ENCODE measurements around the gene PRXL2C.

Gene PRXL2C

GRCh38 chr9:96655198-96655851 lies at the start of gene PRXL2C:
Gene PRXL2C (minus strand): TSS chr9:96655317. CDS start chr9:96655281, 36 bp downstream.
- TF ChIP-seq GATA3 (IDR thresholded peaks at IDR 0.05; ENCODE audit: low read depth, low read length) (no peak), GATA2 (IDR thresholded peaks at IDR 0.05; ENCODE audit: low read depth, low read length) (no peak)

- no peak for TF ChIP-seq GATA3 (IDR thresholded peaks at IDR 0.05; ENCODE audit: low read depth, low read length)
- TF ChIP-seq GATA2 (IDR thresholded peaks at IDR 0.05; ENCODE audit: low read depth, low read length) = no peak
Observed at GRCh38 chr9:96691326-96691725, 36.2 kb upstream of the PRXL2C start.

GRCh38 chr9:96688745-96689464 lies 33.8 kb upstream of the PRXL2C start:
- TF ChIP-seq GATA3 (IDR thresholded peaks at IDR 0.05; ENCODE audit: low read depth, low read length) (no peak), GATA2 (IDR thresholded peaks at IDR 0.05; ENCODE audit: low read depth, low read length) (no peak)

GRCh38 chr9:96688187-96688586 lies 33.1 kb upstream of the PRXL2C start:
- TF ChIP-seq GATA2 (IDR thresholded peaks at IDR 0.05; ENCODE audit: low read depth, low read length) (no peak), GATA3 (IDR thresholded peaks at IDR 0.05; ENCODE audit: low read depth, low read length) (no peak)

- TF ChIP-seq GATA2 (IDR thresholded peaks at IDR 0.05; ENCODE audit: low read depth, low read length) (no peak), GATA3 (IDR thresholded peaks at IDR 0.05; ENCODE audit: low read depth, low read length) (no peak)
Observed at GRCh38 chr9:96686638-96687335, 31.7 kb upstream of the PRXL2C start.

- peak; percentile 36; the same call in 1 of the 2 replicates for TF ChIP-seq GATA2 (IDR thresholded peaks at IDR 0.05; ENCODE audit: low read depth, low read length)
- TF ChIP-seq GATA3 (IDR thresholded peaks at IDR 0.05; ENCODE audit: low read depth, low read length) = peak; percentile 67
Observed at GRCh38 chr9:96680812-96681499, 25.8 kb upstream of the PRXL2C start.

GRCh38 chr9:96674906-96675538 lies 19.9 kb upstream of the PRXL2C start:
- TF ChIP-seq GATA3 (IDR thresholded peaks at IDR 0.05; ENCODE audit: low read depth, low read length) (no peak), GATA2 (IDR thresholded peaks at IDR 0.05; ENCODE audit: low read depth, low read length) (no peak)

- TF ChIP-seq GATA3 (IDR thresholded peaks at IDR 0.05; ENCODE audit: low read depth, low read length) = no peak
- no peak for TF ChIP-seq GATA2 (IDR thresholded peaks at IDR 0.05; ENCODE audit: low read depth, low read length)
Observed at GRCh38 chr9:96668868-96669534, 13.9 kb upstream of the PRXL2C start.

GRCh38 chr9:96667363-96667728 lies 12.2 kb upstream of the PRXL2C start:
- TF ChIP-seq GATA3 (IDR thresholded peaks at IDR 0.05; ENCODE audit: low read depth, low read length) = no peak
- TF ChIP-seq GATA2 (IDR thresholded peaks at IDR 0.05; ENCODE audit: low read depth, low read length) = no peak

GRCh38 chr9:96665789-96666188 lies 10.7 kb upstream of the PRXL2C start:
- TF ChIP-seq GATA3 (IDR thresholded peaks at IDR 0.05; ENCODE audit: low read depth, low read length) (no peak), GATA2 (IDR thresholded peaks at IDR 0.05; ENCODE audit: low read depth, low read length) (no peak)

GRCh38 chr9:96663506-96664120 lies 8.5 kb upstream of the PRXL2C start:
- TF ChIP-seq GATA3 (IDR thresholded peaks at IDR 0.05; ENCODE audit: low read depth, low read length) (no peak), GATA2 (IDR thresholded peaks at IDR 0.05; ENCODE audit: low read depth, low read length) (no peak)

- TF ChIP-seq GATA3 (IDR thresholded peaks at IDR 0.05; ENCODE audit: low read depth, low read length) (no peak), GATA2 (IDR thresholded peaks at IDR 0.05; ENCODE audit: low read depth, low read length) (no peak)
Observed at GRCh38 chr9:96661711-96662110, 6.6 kb upstream of the PRXL2C start.
